ENCODE data around the gene PLEKHH1.
"Not testable (repeated sequence)": the region's sequence is repeated elsewhere in the genome, so short reads cannot be mapped to it uniquely, and the experiment has no call there.

- TF ChIP-seq REST (IDR thresholded peaks at IDR 0.05; ENCODE audit: insufficient replicate concordance, low read depth); CTCF (IDR thresholded peaks at IDR 0.05; ENCODE audit: insufficient read depth, low read length): not testable (repeated sequence)
Observed at GRCh38 chr14:67593650-67594049, 60.6 kb downstream of the PLEKHH1 start.

Data from HL-60 (cell line).